GM12892 (cell line): Measurements from ENCODE around the gene IQCC.

Experiments used
- POLR2A ChIP-seq: IDR thresholded peaks from 2 replicates; pipeline ENCODE4 v1.6.1; 2011; ENCODE audit warnings: low read depth, low read length, control low read depth
- POLR2AphosphoS5 ChIP-seq: IDR thresholded peaks from 2 replicates; pipeline ENCODE4 v1.6.1; 2011; ENCODE audit warnings: low read depth, low read length, control low read depth
- TAF1 ChIP-seq: IDR thresholded peaks from 2 replicates; pipeline ENCODE4 v1.6.1; 2011; ENCODE audit warnings: low read depth, mild to moderate bottlenecking, control low read depth, low read length, borderline replicate concordance

DNA sequence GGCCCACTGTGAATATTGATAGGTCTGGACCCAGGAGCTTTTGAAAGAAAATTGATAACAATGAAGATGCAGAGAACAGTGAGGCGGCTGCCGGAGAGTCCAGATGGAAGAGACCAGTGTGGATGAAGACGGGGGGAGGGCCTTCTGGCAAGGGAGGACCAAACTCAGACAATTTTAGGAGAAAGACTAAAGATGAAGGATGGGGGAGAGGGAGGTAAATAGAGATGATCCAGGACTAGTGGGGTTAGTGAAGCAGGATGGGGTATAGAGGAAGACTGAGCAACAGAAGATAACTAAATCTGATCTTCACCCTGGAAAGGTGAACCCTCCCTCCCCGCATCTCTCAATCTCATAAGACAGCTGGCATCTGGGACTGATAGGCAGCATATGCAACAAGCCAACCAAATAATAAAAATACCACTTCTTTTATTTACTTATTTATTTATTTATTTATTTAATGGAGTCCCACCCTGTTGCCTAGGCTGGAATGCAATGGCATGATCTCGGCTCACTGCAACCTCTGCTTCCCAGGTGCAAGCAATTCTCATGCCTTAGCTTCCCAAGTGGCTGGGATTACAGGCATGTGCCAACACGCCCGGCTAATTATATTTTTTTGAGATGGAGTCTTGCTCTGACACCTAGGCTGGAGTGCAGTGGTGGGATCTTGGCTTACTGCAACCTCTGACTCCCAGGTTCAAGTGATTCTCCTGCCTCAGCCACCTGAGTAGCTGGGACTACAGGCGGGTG, 27.3 kb downstream of the IQCC start:
- TF ChIP-seq POLR2A, result no peak
- TF ChIP-seq POLR2AphosphoS5, result no peak
- no peak for TF ChIP-seq TAF1
